SH-SY5Y (cell line): ENCODE results near the gene PDE4B.

Experiments
- GATA2 ChIP-seq: IDR thresholded peaks from 2 replicates; pipeline ENCODE4 v1.6.1; 2011; ENCODE audit warnings: mild to moderate bottlenecking, low read depth, low read length
- GATA3 ChIP-seq: IDR thresholded peaks from 2 replicates; pipeline ENCODE4 v1.6.1; 2011; ENCODE audit warnings: low read depth, mild to moderate bottlenecking, low read length, moderate library complexity

- TF ChIP-seq GATA3 (no peak), GATA2 (no peak)
Observed at GRCh38 chr1:66313429-66313828, 520.7 kb downstream of the PDE4B start.
